K562 (cell line): ENCODE measurements around the gene SUPT5H. TPM values are rescaled to one million over a fixed set of nuclear protein-coding genes. Genes with fewer than 3 reads are reported as not detected.
A peak's percentile ranks its signal among the peaks of the same experiment; 100 is the strongest.

Experiments used
- BCLAF1 ChIP-seq, 2 experiments: fragments of 450-650 bp in 1 of 2; IDR thresholded peaks; 2 replicates each; pipeline ENCODE4 v1.6.1; 2011 to 2017; ENCODE audit warnings: low read depth in 2 of 2, antibody characterized with exemption in 1 of 2, borderline replicate concordance in 1 of 2, low read length in 1 of 2, mild to moderate bottlenecking in 1 of 2, mixed read lengths in 1 of 2; ENCODE audit not compliant: control insufficient read depth in 1 of 2
- CHD1 ChIP-seq: fragments of 200-600 bp; sonication (generic); IDR thresholded peaks from one replicate; pipeline ENCODE4 v1.6.1; 2012; ENCODE audit warnings: mild to moderate bottlenecking, moderate library complexity, low read length, inconsistent platforms
- HDAC8 ChIP-seq: fragments of 450-650 bp; IDR thresholded peaks from 2 replicates; pipeline ENCODE4 v1.6.1; 2016; ENCODE audit warnings: mild to moderate bottlenecking, missing genetic modification characterization, moderate library complexity, missing compliant biosample characterization
- HIVEP1 ChIP-seq: fragments of 250-450 bp; sonication (Bioruptor Pico); IDR thresholded peaks from 2 replicates; pipeline ENCODE4 v1.4.0; 2020; ENCODE audit warnings: mild to moderate bottlenecking
- MAX ChIP-seq: sonication (generic); formaldehyde crosslinking; IDR thresholded peaks from 2 replicates; pipeline ENCODE4 v1.9.0; 2022; ENCODE audit warnings: mild to moderate bottlenecking, missing genetic modification reagents
- MYNN ChIP-seq, 2 experiments: sonication (generic); formaldehyde crosslinking in 1 of 2; IDR thresholded peaks; 2 replicates each; pipeline versions ENCODE4 v1.5.0 to v1.6.1; 2016 to 2020; ENCODE audit warnings: antibody characterized with exemption in 1 of 2, missing genetic modification reagents in 1 of 2
- NCOA1 ChIP-seq: fragments of 450-650 bp; IDR thresholded peaks from 2 replicates; pipeline ENCODE4 v1.6.1; 2016; ENCODE audit warnings: low read depth
- NFATC3 ChIP-seq: fragments of 450-650 bp; IDR thresholded peaks from 2 replicates; pipeline ENCODE4 v1.6.1; 2017; ENCODE audit warnings: mild to moderate bottlenecking
- PHF20 ChIP-seq: fragments of 450-650 bp; IDR thresholded peaks from 2 replicates; pipeline ENCODE4 v1.6.1; 2018; ENCODE audit not compliant: partially characterized antibody
- RBM14 ChIP-seq: fragments of 200-400 bp; formaldehyde crosslinking; IDR thresholded peaks from 2 replicates; pipeline ENCODE4 v1.6.1; 2018; ENCODE audit warnings: low read depth, mild to moderate bottlenecking, low read length, moderate library complexity, borderline replicate concordance; ENCODE audit not compliant: insufficient read depth
- SREBF1 ChIP-seq: fragments of 150-350 bp; IDR thresholded peaks from 2 replicates; pipeline ENCODE4 v1.6.1; 2014; ENCODE audit warnings: antibody characterized with exemption, low read depth, low read length, borderline replicate concordance
- TSHZ1 ChIP-seq: fragments of 250-450 bp; sonication (Bioruptor Pico); IDR thresholded peaks from 2 replicates; pipeline ENCODE4 v1.4.0; 2020; ENCODE audit warnings: mild to moderate bottlenecking, moderate library complexity
- XRCC5 ChIP-seq: fragments of 200-400 bp; formaldehyde crosslinking; IDR thresholded peaks from 2 replicates; pipeline ENCODE4 v1.6.1; 2017; ENCODE audit warnings: low read depth, mild to moderate bottlenecking, low read length
- ZNF133 ChIP-seq: fragments of 250-450 bp; sonication (Bioruptor Pico); IDR thresholded peaks from 2 replicates; pipeline ENCODE4 v1.4.0; 2020; ENCODE audit warnings: mild to moderate bottlenecking
- ZNF431 ChIP-seq: sonication (generic); formaldehyde crosslinking; IDR thresholded peaks from 2 replicates; pipeline ENCODE4 v1.8.0; 2022; ENCODE audit warnings: mild to moderate bottlenecking, missing genetic modification reagents
- ZNF449 ChIP-seq: fragments of 250-450 bp; sonication (Bioruptor Pico); IDR thresholded peaks from 2 replicates; pipeline ENCODE4 v1.8.0; 2022; ENCODE audit warnings: moderate library complexity, mild to moderate bottlenecking, inconsistent platforms
- ZNF551 ChIP-seq: fragments of 250-450 bp; sonication (Bioruptor Pico); IDR thresholded peaks from 2 replicates; pipeline ENCODE4 v1.5.0; 2021; ENCODE audit warnings: mild to moderate bottlenecking, moderate library complexity
- ZNF707 ChIP-seq: fragments of 250-450 bp; sonication (Bioruptor Pico); conservative IDR thresholded peaks from 2 replicates; pipeline ENCODE4 v1.8.0; 2022; ENCODE audit warnings: inconsistent platforms, mild to moderate bottlenecking, moderate library complexity
- polyA plus RNA-seq, 8 experiments: library from polyadenylated mRNA; depleted of rRNA in 4 of 8; stranded (reverse) in 5 of 8; unstranded in 3 of 8; fragments of >200 nt; fragmentation: Nextera tagmentation in 2 of 8; fragmentation: Illumina TruSeq in 1 of 8; extraction: Ambion mirVana in 2 of 8; extraction: Trizol in 1 of 8; gene quantifications; 2 replicates each; pipeline versions ENCODE4 v1.2.1 to v1.2.3, GENCODE V29; 2011 to 2014; ENCODE audit warnings: inconsistent platforms in 1 of 8, missing spikeins in 1 of 8
- total RNA-seq, 7 experiments: library from RNA; depleted of rRNA in 6 of 7; stranded (reverse); fragments of >200 nt in 6 of 7; fragmentation: Illumina TruSeq in 2 of 7; extraction: Trizol in 2 of 7; gene quantifications; 2 replicates each; pipeline versions ENCODE4 v1.2.1 to v1.2.3, GENCODE V29; 2011 to 2021; ENCODE audit warnings: low replicate concordance in 1 of 7

SUPT5H gene
- total and polyA plus RNA-seq, 9 of the 15 experiments (the other 6 are each of a cell fraction or from before 2014, with no cell fraction given) = 13.3 to 85.9 (median 35.9) TPM

GRCh38 chr19:39406656-39407409 lies 38.5 kb upstream of the SUPT5H start, which contains the start of gene ZFP36 (continued):
- TF ChIP-seq BCLAF1 (IDR thresholded peaks at IDR 0.05; ENCODE audit: borderline replicate concordance in 1 of 2, control insufficient read depth in 1 of 2, low read depth in 2 of 2, low read length in 1 of 2) (peak in 1 of 2 experiments; percentile 84; a peak in 1 of 4 replicates), HIVEP1 (CRISPR knock-in tag) (no peak), ZNF133 (CRISPR knock-in tag) (no peak), NFATC3 (no peak), ZNF707 (no peak), ZNF551 (CRISPR knock-in tag) (no peak), HDAC8 (tag) (no peak), MAX (CRISPR knock-in tag) (peak; percentile 51), ZNF449 (no peak), NCOA1 (no peak), RBM14 (no peak), ZNF431 (CRISPR knock-in tag) (no peak), SREBF1 (no peak), MYNN (IDR thresholded peaks at IDR 0.05) (peak; percentile 63), MYNN (CRISPR knock-in tag; IDR thresholded peaks at IDR 0.05) (no peak), XRCC5 (peak; percentile 34; the same call in 1 of the 2 replicates), PHF20 (no peak), TSHZ1 (no peak), CHD1 (peak; percentile 69)
